Liver (tissue), 3 donors: Measurements from ENCODE around the gene CHRNA7.

Source experiments
- EGR1 ChIP-seq, 2 donors: IDR thresholded peaks; 2 replicates each; pipeline ENCODE4 v1.6.1; 2016 to 2018; ENCODE audit warnings: antibody characterized with exemption in 2 of 2, low read depth in 2 of 2
- FOXA1 ChIP-seq: IDR thresholded peaks from 2 replicates; pipeline ENCODE4 v1.6.1; 2016; ENCODE audit warnings: antibody characterized with exemption
- GABPA ChIP-seq, 2 donors: IDR thresholded peaks in 1 of 2; conservative IDR thresholded peaks in 1 of 2; 2 replicates each; pipeline ENCODE4 v1.6.1; 2016; ENCODE audit warnings: antibody characterized with exemption in 2 of 2, mild to moderate bottlenecking in 1 of 2, moderate library complexity in 1 of 2
- HNF4A ChIP-seq, 2 donors: conservative IDR thresholded peaks; 2 replicates each; pipeline ENCODE4 v1.6.1; 2016; ENCODE audit warnings: antibody characterized with exemption in 2 of 2, mild to moderate bottlenecking in 2 of 2
- JUND ChIP-seq, 2 donors: IDR thresholded peaks; 2 replicates each; pipeline ENCODE4 v1.6.1; 2016; ENCODE audit warnings: antibody characterized with exemption in 2 of 2
- NR2F2 ChIP-seq: IDR thresholded peaks from 2 replicates; pipeline ENCODE4 v1.6.1; 2016; ENCODE audit warnings: antibody characterized with exemption
- RAD21 ChIP-seq, 2 donors: IDR thresholded peaks; 2 replicates each; pipeline ENCODE4 v1.6.1; 2016; ENCODE audit warnings: antibody characterized with exemption in 2 of 2, mild to moderate bottlenecking in 2 of 2
- RXRA ChIP-seq, 2 donors: IDR thresholded peaks; 2 replicates each; pipeline ENCODE4 v1.6.1; 2017 to 2018; ENCODE audit warnings: antibody characterized with exemption in 2 of 2, mild to moderate bottlenecking in 1 of 2
- SP1 ChIP-seq: IDR thresholded peaks from 2 replicates; pipeline ENCODE4 v1.6.1; 2018; ENCODE audit warnings: antibody characterized with exemption, mild to moderate bottlenecking
- TAF1 ChIP-seq: conservative IDR thresholded peaks from 2 replicates; pipeline ENCODE4 v1.6.1; 2016; ENCODE audit warnings: antibody characterized with exemption, mild to moderate bottlenecking
- YY1 ChIP-seq: IDR thresholded peaks from 2 replicates; pipeline ENCODE4 v1.6.1; 2016; ENCODE audit warnings: antibody characterized with exemption, mild to moderate bottlenecking
- TF ChIP-seq, protein P1 (sequence below): fragments of 150-350 bp; IDR thresholded peaks from 2 replicates; pipeline ENCODE4 v1.5.1; 2017; ENCODE audit warnings: improper control_type of control experiment, low read depth, low read length; ENCODE audit not compliant: missing input control
- TF ChIP-seq, protein P2 (sequence below): IDR thresholded peaks from 2 replicates; pipeline ENCODE4 v1.6.1; 2016; ENCODE audit warnings: antibody characterized with exemption, mild to moderate bottlenecking
- TF ChIP-seq, protein P3 (sequence below): IDR thresholded peaks from 2 replicates; pipeline ENCODE4 v1.6.1; 2016; ENCODE audit warnings: antibody characterized with exemption
- donor health status: healthy.
- donor health status: healthy.

DNA sequence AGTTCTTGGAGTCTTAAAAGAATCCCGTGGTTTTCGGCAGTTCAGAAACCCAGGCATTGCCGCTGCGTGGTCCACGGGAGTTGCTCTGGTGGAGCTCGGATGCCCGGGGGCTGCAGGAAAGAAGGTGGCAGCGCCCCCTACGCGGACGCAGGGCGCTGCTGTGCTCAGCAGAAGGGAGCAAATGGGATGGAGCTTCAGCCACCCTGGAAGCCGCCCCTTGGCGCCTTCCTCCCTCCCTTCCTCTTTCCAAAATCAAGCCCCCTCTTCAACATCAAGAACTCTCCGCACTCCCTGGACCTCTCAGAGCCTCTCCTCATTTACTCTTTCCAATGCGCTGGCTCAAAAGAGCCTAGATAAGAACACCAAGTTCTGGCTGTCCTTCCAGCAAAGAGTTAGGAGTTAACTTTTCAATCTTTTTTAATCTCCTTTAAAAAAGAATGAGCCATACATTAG lies 880 bp upstream of the CHRNA7 start:
- TF ChIP-seq TAF1 = no peak
- TF ChIP-seq, protein P1, sequence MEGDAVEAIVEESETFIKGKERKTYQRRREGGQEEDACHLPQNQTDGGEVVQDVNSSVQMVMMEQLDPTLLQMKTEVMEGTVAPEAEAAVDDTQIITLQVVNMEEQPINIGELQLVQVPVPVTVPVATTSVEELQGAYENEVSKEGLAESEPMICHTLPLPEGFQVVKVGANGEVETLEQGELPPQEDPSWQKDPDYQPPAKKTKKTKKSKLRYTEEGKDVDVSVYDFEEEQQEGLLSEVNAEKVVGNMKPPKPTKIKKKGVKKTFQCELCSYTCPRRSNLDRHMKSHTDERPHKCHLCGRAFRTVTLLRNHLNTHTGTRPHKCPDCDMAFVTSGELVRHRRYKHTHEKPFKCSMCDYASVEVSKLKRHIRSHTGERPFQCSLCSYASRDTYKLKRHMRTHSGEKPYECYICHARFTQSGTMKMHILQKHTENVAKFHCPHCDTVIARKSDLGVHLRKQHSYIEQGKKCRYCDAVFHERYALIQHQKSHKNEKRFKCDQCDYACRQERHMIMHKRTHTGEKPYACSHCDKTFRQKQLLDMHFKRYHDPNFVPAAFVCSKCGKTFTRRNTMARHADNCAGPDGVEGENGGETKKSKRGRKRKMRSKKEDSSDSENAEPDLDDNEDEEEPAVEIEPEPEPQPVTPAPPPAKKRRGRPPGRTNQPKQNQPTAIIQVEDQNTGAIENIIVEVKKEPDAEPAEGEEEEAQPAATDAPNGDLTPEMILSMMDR = no peak
- TF ChIP-seq RAD21 (IDR thresholded peaks at IDR 0.05) = no peak
- TF ChIP-seq YY1 = no peak
- TF ChIP-seq GABPA (IDR thresholded peaks at IDR 0.05 in 1 of 2, conservative IDR thresholded peaks at IDR 0.05 in 1 of 2) = no peak
- TF ChIP-seq JUND (IDR thresholded peaks at IDR 0.05) = no peak
- TF ChIP-seq, protein P2, sequence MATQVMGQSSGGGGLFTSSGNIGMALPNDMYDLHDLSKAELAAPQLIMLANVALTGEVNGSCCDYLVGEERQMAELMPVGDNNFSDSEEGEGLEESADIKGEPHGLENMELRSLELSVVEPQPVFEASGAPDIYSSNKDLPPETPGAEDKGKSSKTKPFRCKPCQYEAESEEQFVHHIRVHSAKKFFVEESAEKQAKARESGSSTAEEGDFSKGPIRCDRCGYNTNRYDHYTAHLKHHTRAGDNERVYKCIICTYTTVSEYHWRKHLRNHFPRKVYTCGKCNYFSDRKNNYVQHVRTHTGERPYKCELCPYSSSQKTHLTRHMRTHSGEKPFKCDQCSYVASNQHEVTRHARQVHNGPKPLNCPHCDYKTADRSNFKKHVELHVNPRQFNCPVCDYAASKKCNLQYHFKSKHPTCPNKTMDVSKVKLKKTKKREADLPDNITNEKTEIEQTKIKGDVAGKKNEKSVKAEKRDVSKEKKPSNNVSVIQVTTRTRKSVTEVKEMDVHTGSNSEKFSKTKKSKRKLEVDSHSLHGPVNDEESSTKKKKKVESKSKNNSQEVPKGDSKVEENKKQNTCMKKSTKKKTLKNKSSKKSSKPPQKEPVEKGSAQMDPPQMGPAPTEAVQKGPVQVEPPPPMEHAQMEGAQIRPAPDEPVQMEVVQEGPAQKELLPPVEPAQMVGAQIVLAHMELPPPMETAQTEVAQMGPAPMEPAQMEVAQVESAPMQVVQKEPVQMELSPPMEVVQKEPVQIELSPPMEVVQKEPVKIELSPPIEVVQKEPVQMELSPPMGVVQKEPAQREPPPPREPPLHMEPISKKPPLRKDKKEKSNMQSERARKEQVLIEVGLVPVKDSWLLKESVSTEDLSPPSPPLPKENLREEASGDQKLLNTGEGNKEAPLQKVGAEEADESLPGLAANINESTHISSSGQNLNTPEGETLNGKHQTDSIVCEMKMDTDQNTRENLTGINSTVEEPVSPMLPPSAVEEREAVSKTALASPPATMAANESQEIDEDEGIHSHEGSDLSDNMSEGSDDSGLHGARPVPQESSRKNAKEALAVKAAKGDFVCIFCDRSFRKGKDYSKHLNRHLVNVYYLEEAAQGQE = no peak
- TF ChIP-seq NR2F2 = no peak
- no peak for TF ChIP-seq RXRA (IDR thresholded peaks at IDR 0.05)
- no peak for TF ChIP-seq EGR1 (IDR thresholded peaks at IDR 0.05; ENCODE audit: low read depth in 2 of 2)
- TF ChIP-seq FOXA1 = no peak
- no peak for TF ChIP-seq HNF4A (conservative IDR thresholded peaks at IDR 0.05)
- TF ChIP-seq SP1 = no peak
- TF ChIP-seq, protein P3, sequence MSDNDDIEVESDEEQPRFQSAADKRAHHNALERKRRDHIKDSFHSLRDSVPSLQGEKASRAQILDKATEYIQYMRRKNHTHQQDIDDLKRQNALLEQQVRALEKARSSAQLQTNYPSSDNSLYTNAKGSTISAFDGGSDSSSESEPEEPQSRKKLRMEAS = no peak
